PFSK-1 (cell line): ENCODE results near the gene TMEM213.

Experiments
- SIN3A ChIP-seq: IDR thresholded peaks from 2 replicates; pipeline ENCODE4 v1.6.1; 2012; ENCODE audit warnings: mild to moderate bottlenecking, low read length, moderate library complexity, borderline replicate concordance; ENCODE audit not compliant: insufficient read depth
- TAF1 ChIP-seq: IDR thresholded peaks from 2 replicates; pipeline ENCODE4 v1.6.1; 2012; ENCODE audit warnings: low read length, control low read depth, borderline replicate concordance; ENCODE audit not compliant: insufficient read depth
- TF ChIP-seq, protein P1 (sequence below), 2 experiments: IDR thresholded peaks; 2 replicates each; pipeline versions ENCODE4 v1.6.1 to v1.8.0; 2011 to 2012; ENCODE audit warnings: low read depth in 2 of 2, low read length in 2 of 2, control low read depth in 1 of 2, inconsistent platforms in 1 of 2, mild to moderate bottlenecking in 1 of 2, moderate library complexity in 1 of 2; ENCODE audit not compliant: insufficient read depth in 1 of 2

DNA sequence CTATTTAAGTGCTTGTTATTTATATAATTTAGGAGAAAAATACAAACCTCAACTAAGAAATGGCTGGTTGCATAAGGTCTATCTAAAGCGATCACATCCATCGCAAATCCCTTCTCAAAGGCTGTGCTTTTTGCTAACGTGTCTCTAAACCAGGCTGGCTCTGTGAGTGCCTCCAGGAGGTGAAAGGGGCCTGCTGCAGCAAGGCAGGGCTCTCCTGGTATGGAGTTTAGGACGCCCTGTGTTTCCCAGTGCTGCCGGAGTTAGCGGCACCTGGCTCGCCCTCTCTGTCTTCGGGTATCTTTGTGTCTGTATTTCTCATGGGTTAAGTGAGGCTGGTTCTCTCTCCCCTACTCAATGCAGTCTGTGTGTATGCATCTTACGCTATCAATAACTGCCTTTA is 68.6 kb downstream of the TMEM213 start:
- TF ChIP-seq, protein P1, sequence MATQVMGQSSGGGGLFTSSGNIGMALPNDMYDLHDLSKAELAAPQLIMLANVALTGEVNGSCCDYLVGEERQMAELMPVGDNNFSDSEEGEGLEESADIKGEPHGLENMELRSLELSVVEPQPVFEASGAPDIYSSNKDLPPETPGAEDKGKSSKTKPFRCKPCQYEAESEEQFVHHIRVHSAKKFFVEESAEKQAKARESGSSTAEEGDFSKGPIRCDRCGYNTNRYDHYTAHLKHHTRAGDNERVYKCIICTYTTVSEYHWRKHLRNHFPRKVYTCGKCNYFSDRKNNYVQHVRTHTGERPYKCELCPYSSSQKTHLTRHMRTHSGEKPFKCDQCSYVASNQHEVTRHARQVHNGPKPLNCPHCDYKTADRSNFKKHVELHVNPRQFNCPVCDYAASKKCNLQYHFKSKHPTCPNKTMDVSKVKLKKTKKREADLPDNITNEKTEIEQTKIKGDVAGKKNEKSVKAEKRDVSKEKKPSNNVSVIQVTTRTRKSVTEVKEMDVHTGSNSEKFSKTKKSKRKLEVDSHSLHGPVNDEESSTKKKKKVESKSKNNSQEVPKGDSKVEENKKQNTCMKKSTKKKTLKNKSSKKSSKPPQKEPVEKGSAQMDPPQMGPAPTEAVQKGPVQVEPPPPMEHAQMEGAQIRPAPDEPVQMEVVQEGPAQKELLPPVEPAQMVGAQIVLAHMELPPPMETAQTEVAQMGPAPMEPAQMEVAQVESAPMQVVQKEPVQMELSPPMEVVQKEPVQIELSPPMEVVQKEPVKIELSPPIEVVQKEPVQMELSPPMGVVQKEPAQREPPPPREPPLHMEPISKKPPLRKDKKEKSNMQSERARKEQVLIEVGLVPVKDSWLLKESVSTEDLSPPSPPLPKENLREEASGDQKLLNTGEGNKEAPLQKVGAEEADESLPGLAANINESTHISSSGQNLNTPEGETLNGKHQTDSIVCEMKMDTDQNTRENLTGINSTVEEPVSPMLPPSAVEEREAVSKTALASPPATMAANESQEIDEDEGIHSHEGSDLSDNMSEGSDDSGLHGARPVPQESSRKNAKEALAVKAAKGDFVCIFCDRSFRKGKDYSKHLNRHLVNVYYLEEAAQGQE (IDR thresholded peaks at IDR 0.05; ENCODE audit: insufficient read depth in 1 of 2, low read depth in 2 of 2, low read length in 2 of 2): no peak
- TF ChIP-seq SIN3A: no peak
- TF ChIP-seq TAF1: no peak
